Bronchial epithelial cell (primary cell): Measurements from ENCODE around the gene KCTD1. TPM values are rescaled to one million over a fixed set of nuclear protein-coding genes. Genes with fewer than 3 reads are reported as not detected.
A peak's percentile ranks its signal among the peaks of the same experiment; 100 is the strongest.

Experiments
- DNase-seq: peaks from one replicate; pipeline ENCODE4 v3.0.0-alpha.2; 2010; ENCODE audit warnings: low read depth
- FAIRE-seq: peaks from 2 replicates; lab custom pipeline; 2011; peaks lifted over from hg19 to GRCh38; lab: Jason Lieb, UNC
- H3K27me3 ChIP-seq: 2 replicates; pipeline ENCODE4 v1.5.1; 2011; ENCODE audit warnings: low read length; ENCODE audit not compliant: control insufficient read depth, insufficient read depth
- H3K36me3 ChIP-seq: 2 replicates; pipeline ENCODE4 v1.5.1; 2011; ENCODE audit warnings: low read length; ENCODE audit not compliant: control insufficient read depth, insufficient read depth
- H3K4me3 ChIP-seq: 2 replicates; pipeline ENCODE4 v1.5.1; 2011; ENCODE audit warnings: mild to moderate bottlenecking, low read depth, low read length, control low read depth
- CTCF ChIP-seq: IDR thresholded peaks from 2 replicates; pipeline ENCODE4 v1.5.1; 2011; ENCODE audit warnings: mild to moderate bottlenecking, moderate library complexity, low read length, control low read depth, inconsistent platforms; ENCODE audit not compliant: insufficient read depth, severe bottlenecking
- total RNA-seq: library from RNA; depleted of rRNA; stranded (reverse); fragments of >200 nt; gene quantifications from 2 replicates; pipeline ENCODE4 v1.2.1, GENCODE V29; 2014

The KCTD1 gene
- total RNA-seq: 16.6 and 21.1 TPM in 2 replicates

GRCh38 chr18:26548415-26549262 is at the start of gene KCTD1:
Gene KCTD1, minus strand, starts transcription at chr18:26548553. Its CDS starts 17 bp downstream, at chr18:26548536.
- DNase-seq (peak; percentile 69), FAIRE-seq (no peak)
- Histone ChIP-seq H3K4me3 (peak within 1 kb of the TSS; percentile 67), H3K36me3 (no peaks in the 10 kb centered on the region), H3K27me3 (no peaks in the 10 kb centered on the region)
- TF ChIP-seq CTCF: no peak

GRCh38 chr18:26593365-26594320 is 45.3 kb upstream of the KCTD1 start:
- H3K27me3 ChIP-seq: no peaks in the 10 kb centered on the region
- FAIRE-seq (no peak), DNase-seq (no peak)
- TF ChIP-seq CTCF: no peak
- no peaks in the 10 kb centered on the region for H3K36me3 ChIP-seq
- no peak overlapping the region for H3K4me3 ChIP-seq

GRCh38 chr18:26584745-26585144 is 36.4 kb upstream of the KCTD1 start:
- Histone ChIP-seq H3K36me3 (no peaks in the 10 kb centered on the region), H3K27me3 (no peaks in the 10 kb centered on the region), H3K4me3 (no peak overlapping the region)
- no peak for FAIRE-seq
- TF ChIP-seq CTCF: no peak
- DNase-seq: no peak

GRCh38 chr18:26579941-26580618 is 31.7 kb upstream of the KCTD1 start:
- Histone ChIP-seq H3K36me3 (no peaks in the 10 kb centered on the region), H3K4me3 (no peak overlapping the region), H3K27me3 (no peaks in the 10 kb centered on the region)
- no peak for FAIRE-seq
- no peak for TF ChIP-seq CTCF
- peak; percentile 96 for DNase-seq

GRCh38 chr18:26575865-26576217 is 27.5 kb upstream of the KCTD1 start:
- Histone ChIP-seq H3K27me3 (no peaks in the 10 kb centered on the region), H3K4me3 (no peak overlapping the region), H3K36me3 (no peaks in the 10 kb centered on the region)
- no peak for TF ChIP-seq CTCF
- DNase-seq (no peak), FAIRE-seq (no peak)
